HEK293 (cell line): ENCODE data around the gene UGT1A6.

Source experiments
- CTCF ChIA-PET: fragments of 350-600 bp; formaldehyde crosslinking; extraction: SDS; loops from one replicate; lab custom pipeline; 2021; ENCODE audit warnings: antibody characterized with exemption; lab: Yijun Ruan, JAX
- POLR2A ChIA-PET: fragments of 300-600 bp; formaldehyde crosslinking; extraction: SDS; loops from one replicate; lab custom pipeline; 2020; ENCODE audit warnings: antibody characterized with exemption, inconsistent platforms; lab: Yijun Ruan, JAX
- H3K27ac ChIP-seq: fragments of 200-500 bp; sonication (Bioruptor generic); 2 replicates; pipeline ENCODE4 v1.5.1; 2014; ENCODE audit warnings: low read depth, low read length, control low read depth, inconsistent platforms; ENCODE audit errors: extremely low read depth
- H3K36me3 ChIP-seq, 2 experiments: fragments of 200-500 bp in 1 of 2; sonication (Bioruptor generic) in 1 of 2; 1 replicate in 1 of 2; 2 replicates in 1 of 2; pipeline ENCODE4 v1.5.1; 2014 to 2017; ENCODE audit warnings: inconsistent platforms in 2 of 2, low read length in 2 of 2; ENCODE audit not compliant: control insufficient read depth in 2 of 2, insufficient read depth in 1 of 2
- H3K4me1 ChIP-seq: fragments of 200-500 bp; sonication (Bioruptor generic); 2 replicates; pipeline ENCODE4 v1.5.1; 2014; ENCODE audit warnings: mild to moderate bottlenecking, low read length, inconsistent platforms; ENCODE audit not compliant: control insufficient read depth, insufficient read depth
- H3K4me3 ChIP-seq: 2 replicates; pipeline ENCODE4 v1.5.1; 2011; ENCODE audit warnings: low read depth, mild to moderate bottlenecking, control low read depth, low read length, moderate library complexity
- H3K9me3 ChIP-seq: fragments of 200-500 bp; sonication (Bioruptor generic); 2 replicates; pipeline ENCODE4 v1.5.1; 2014; ENCODE audit warnings: low read depth, low read length, inconsistent platforms; ENCODE audit not compliant: control insufficient read depth, insufficient read depth
- GFI1B ChIP-seq: fragments of 450-650 bp; formaldehyde crosslinking; IDR thresholded peaks from 2 replicates; pipeline ENCODE4 v1.5.1; 2016; ENCODE audit warnings: missing biosample characterization, missing genetic modification characterization
- GLIS1 ChIP-seq: fragments of 450-650 bp; formaldehyde crosslinking; IDR thresholded peaks from 2 replicates; pipeline ENCODE4 v1.5.1; 2016; ENCODE audit warnings: missing biosample characterization, missing genetic modification characterization
- PRDM1 ChIP-seq: fragments of 450-650 bp; formaldehyde crosslinking; IDR thresholded peaks from 2 replicates; pipeline ENCODE4; 2016; ENCODE audit warnings: missing biosample characterization, missing genetic modification characterization
- PRDM4 ChIP-seq: fragments of 450-650 bp; formaldehyde crosslinking; IDR thresholded peaks from 2 replicates; pipeline ENCODE4 v1.5.1; 2017; ENCODE audit warnings: missing biosample characterization, missing genetic modification characterization
- ZNF121 ChIP-seq: fragments of 450-650 bp; formaldehyde crosslinking; IDR thresholded peaks from 2 replicates; pipeline ENCODE4 v1.5.1; 2016; ENCODE audit warnings: missing biosample characterization, missing genetic modification characterization
- ZNF157 ChIP-seq: fragments of 450-650 bp; formaldehyde crosslinking; IDR thresholded peaks from 2 replicates; pipeline ENCODE4 v1.5.1; 2016; ENCODE audit warnings: missing biosample characterization, missing genetic modification characterization
- ZNF2 ChIP-seq: fragments of 450-650 bp; formaldehyde crosslinking; IDR thresholded peaks from 2 replicates; pipeline ENCODE4 v1.5.1; 2016; ENCODE audit warnings: missing biosample characterization, missing genetic modification characterization
- ZNF221 ChIP-seq: fragments of 450-650 bp; formaldehyde crosslinking; IDR thresholded peaks from 2 replicates; pipeline ENCODE4 v1.5.1; 2017; ENCODE audit warnings: missing biosample characterization, missing genetic modification characterization, borderline replicate concordance
- ZNF621 ChIP-seq: fragments of 450-650 bp; formaldehyde crosslinking; IDR thresholded peaks from 2 replicates; pipeline ENCODE4 v1.5.1; 2017; ENCODE audit warnings: missing biosample characterization, missing genetic modification characterization
- ZNF626 ChIP-seq: fragments of 450-650 bp; sonication (Bioruptor Pico); formaldehyde crosslinking; IDR thresholded peaks from 2 replicates; pipeline ENCODE4 v1.5.1; 2018; ENCODE audit warnings: missing biosample characterization, missing genetic modification characterization, inconsistent platforms
- ZNF629 ChIP-seq: fragments of 450-650 bp; formaldehyde crosslinking; IDR thresholded peaks from 2 replicates; pipeline ENCODE4 v1.5.1; 2017; ENCODE audit warnings: missing biosample characterization, missing genetic modification characterization
- ZNF639 ChIP-seq: fragments of 450-650 bp; formaldehyde crosslinking; IDR thresholded peaks from 2 replicates; pipeline ENCODE4 v1.5.1; 2016; ENCODE audit warnings: missing biosample characterization, missing genetic modification characterization
- ZNF654 ChIP-seq: fragments of 450-650 bp; formaldehyde crosslinking; IDR thresholded peaks from 2 replicates; pipeline ENCODE4 v1.5.1; 2016; ENCODE audit warnings: low read depth, missing biosample characterization, missing genetic modification characterization
- ZSCAN23 ChIP-seq: fragments of 450-650 bp; formaldehyde crosslinking; IDR thresholded peaks from 2 replicates; pipeline ENCODE4 v1.5.1; 2016; ENCODE audit warnings: missing biosample characterization, missing genetic modification characterization
- ZSCAN30 ChIP-seq: fragments of 450-650 bp; IDR thresholded peaks from 2 replicates; pipeline ENCODE4 v1.5.1; 2018; ENCODE audit warnings: missing biosample characterization, mild to moderate bottlenecking, missing genetic modification characterization, moderate library complexity
- TF ChIP-seq, protein P1 (sequence below): fragments of 450-650 bp; formaldehyde crosslinking; IDR thresholded peaks from 2 replicates; pipeline ENCODE4 v1.5.1; 2016; ENCODE audit warnings: missing biosample characterization, missing genetic modification characterization

UGT1A6 gene

GRCh38 chr2:233707940-233708644 lies 15.4 kb downstream of the UGT1A6 start:
- ChIA-PET CTCF (interaction anchor here (0.7 to 1.0 kb wide), 2 partner anchors 155 to 442 kb away, joined by 3 read pairs; no protein-coding TSS in a partner anchor), POLR2A (no interaction called here)
- no peak overlapping the region for H3K4me3 ChIP-seq
- TF ChIP-seq ZNF626 (tag by site-specific recombination) (no peak), PRDM4 (tag by site-specific recombination) (no peak), ZNF157 (tag by site-specific recombination) (no peak), ZSCAN23 (tag by site-specific recombination) (no peak), ZNF621 (no peak), ZSCAN30 (no peak), ZNF221 (no peak)
- H3K27ac ChIP-seq: no peak overlapping the region
- H3K4me1 ChIP-seq: no peaks in the 10 kb centered on the region
- H3K9me3 ChIP-seq: no peaks in the 10 kb centered on the region
- H3K36me3 ChIP-seq: no peaks in the 10 kb centered on the region

GRCh38 chr2:233708942-233709341 lies 16.3 kb downstream of the UGT1A6 start:
- Histone ChIP-seq H3K27ac (no peak overlapping the region), H3K9me3 (no peaks in the 10 kb centered on the region), H3K36me3 (no peaks in the 10 kb centered on the region), H3K4me3 (no peak overlapping the region), H3K4me1 (no peaks in the 10 kb centered on the region)
- POLR2A ChIA-PET: no interaction called here
- CTCF ChIA-PET: interaction anchor here (1.0 kb wide), 1 partner anchor 156 kb away, joined by 3 read pairs; no protein-coding TSS in a partner anchor
- TF ChIP-seq ZNF639 (tag by site-specific recombination) (no peak), ZNF2 (tag by site-specific recombination) (no peak), GFI1B (tag by site-specific recombination) (no peak), PRDM1 (tag by site-specific recombination) (no peak)

DNA sequence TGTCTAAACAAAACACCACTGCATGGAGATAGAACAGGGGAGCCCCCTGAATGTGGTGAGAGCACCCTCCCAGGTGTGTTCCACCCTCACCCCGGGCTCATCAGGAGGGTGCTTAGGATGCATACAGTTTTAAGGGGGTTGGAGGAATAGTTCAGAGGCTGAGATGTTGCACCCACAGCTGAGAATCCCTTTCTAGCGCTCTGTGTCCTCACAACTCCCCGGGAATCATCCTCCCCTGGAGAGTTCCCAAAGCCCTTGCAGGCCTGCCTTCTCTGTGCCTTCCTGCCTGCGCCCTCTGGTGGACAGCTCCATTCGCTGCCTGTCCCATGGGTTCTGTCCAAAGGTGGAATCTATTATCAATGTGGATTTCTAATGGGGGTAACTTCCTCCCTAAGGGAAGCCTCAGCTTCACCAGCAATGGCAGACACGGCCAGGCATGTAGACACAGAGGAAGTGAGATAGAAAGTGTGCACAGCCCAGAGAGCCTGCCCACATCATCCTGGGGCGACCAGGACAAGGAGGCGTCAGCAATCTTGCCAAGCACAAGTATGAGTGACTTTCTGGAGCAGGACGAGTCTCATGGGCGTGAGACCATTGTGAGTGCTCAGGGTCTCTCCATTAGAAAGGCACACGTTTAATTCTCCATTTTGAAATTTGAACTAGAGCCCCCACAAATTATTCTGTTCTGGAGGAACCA lies 18.8 kb downstream of the UGT1A6 start:
- ChIA-PET POLR2A (no interaction called here), CTCF (interaction anchor here (0.6 to 2.8 kb wide), 27 partner anchors 10 to 394 kb away, joined by 3 to 11 read pairs (median 4); no protein-coding TSS in a partner anchor)
- H3K27ac ChIP-seq: no peak overlapping the region
- no peak overlapping the region for H3K4me3 ChIP-seq
- no peaks in the 10 kb centered on the region for H3K36me3 ChIP-seq
- no peaks in the 10 kb centered on the region for H3K9me3 ChIP-seq
- H3K4me1 ChIP-seq: no peaks in the 10 kb centered on the region
- TF ChIP-seq ZNF629 (tag by site-specific recombination) (no peak), GLIS1 (tag by site-specific recombination) (peak; percentile 65), ZNF121 (tag by site-specific recombination) (no peak), ZNF654 (tag by site-specific recombination) (peak; percentile 53)
- TF ChIP-seq, protein P1, sequence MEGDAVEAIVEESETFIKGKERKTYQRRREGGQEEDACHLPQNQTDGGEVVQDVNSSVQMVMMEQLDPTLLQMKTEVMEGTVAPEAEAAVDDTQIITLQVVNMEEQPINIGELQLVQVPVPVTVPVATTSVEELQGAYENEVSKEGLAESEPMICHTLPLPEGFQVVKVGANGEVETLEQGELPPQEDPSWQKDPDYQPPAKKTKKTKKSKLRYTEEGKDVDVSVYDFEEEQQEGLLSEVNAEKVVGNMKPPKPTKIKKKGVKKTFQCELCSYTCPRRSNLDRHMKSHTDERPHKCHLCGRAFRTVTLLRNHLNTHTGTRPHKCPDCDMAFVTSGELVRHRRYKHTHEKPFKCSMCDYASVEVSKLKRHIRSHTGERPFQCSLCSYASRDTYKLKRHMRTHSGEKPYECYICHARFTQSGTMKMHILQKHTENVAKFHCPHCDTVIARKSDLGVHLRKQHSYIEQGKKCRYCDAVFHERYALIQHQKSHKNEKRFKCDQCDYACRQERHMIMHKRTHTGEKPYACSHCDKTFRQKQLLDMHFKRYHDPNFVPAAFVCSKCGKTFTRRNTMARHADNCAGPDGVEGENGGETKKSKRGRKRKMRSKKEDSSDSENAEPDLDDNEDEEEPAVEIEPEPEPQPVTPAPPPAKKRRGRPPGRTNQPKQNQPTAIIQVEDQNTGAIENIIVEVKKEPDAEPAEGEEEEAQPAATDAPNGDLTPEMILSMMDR (tag by site-specific recombination): peak; percentile 65
